GM18909 (cell line): ENCODE results near the gene SUMO3.
"Not testable (repeated sequence)": the region's sequence is repeated elsewhere in the genome, so short reads cannot be mapped to it uniquely, and the experiment has no call there.

Experiments
- ATAC-seq: cut with Tn5 transposase; IDR thresholded peaks from one replicate; pipeline ENCODE4 v1.9.1; 2021; ENCODE audit warnings: mild to moderate bottlenecking; ENCODE audit not compliant: unreplicated experiment, poor library complexity

The SUMO3 gene

DNA sequence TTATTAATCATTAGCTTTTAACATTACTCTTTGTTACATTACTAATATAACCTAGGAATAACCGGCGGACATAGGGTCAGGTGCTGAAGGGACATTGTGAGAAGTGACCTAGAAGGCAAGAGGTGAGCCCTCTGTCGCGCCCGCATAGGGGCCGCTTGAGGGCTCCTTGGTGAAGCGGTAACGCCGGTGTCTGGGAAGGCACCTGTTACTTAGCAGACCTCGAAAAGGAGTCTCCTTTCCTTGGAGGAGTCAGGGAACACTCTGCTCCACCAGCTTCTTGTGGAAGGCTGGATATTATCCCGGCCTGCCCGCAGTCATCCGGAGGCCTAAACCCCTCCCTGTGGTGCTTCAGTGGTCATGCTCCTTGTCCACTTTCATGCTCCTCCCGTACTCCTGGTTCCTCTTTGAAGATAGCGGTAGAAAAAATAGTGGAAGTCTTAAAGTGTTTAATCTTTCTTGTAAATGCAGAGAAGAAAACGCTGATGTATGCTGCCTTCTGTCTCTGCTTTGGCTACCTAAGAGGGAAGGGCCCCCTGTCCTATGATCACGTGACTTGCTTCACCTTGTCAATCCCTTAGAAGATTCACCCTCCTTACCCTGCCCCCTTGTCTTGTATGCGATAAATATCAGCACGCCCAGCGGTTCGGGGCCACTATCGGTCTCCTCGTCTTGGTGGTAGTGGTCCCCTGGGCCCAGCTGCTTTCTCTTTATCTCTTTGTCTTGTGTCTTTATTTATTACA is 14.8 kb upstream of the SUMO3 start:
- ATAC-seq: not testable (repeated sequence)

GRCh38 chr21:44831227-44831860 is 13.5 kb upstream of the SUMO3 start:
- no peak for ATAC-seq

DNA sequence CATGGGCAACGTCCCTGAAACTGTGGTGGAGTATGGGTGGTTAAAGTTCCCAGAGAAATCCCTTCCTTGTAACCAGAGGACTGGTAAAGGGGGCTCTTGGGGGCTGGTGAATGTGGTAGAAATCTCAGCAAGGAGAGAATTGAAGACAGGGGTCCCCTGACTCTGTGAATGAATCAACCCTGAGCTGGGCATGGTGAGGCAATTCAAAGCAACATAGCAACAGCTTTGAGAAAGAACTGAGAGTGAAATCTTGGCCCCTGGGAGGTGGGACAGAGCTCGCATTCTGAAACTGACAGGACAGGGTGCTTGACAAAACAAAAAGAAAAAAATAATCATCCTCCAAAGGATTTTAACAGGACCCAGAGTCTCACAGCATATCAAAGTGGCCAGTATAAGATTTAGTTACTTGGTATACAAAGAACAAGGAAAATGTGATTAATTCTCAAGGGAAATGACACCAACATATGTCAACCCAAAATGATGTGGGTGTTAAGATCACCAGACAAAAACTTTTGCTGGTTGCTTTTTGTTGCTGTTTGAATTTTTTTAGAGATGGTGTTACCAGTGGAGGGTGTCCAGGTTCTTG is 11.7 kb upstream of the SUMO3 start:
- no peak for ATAC-seq

DNA sequence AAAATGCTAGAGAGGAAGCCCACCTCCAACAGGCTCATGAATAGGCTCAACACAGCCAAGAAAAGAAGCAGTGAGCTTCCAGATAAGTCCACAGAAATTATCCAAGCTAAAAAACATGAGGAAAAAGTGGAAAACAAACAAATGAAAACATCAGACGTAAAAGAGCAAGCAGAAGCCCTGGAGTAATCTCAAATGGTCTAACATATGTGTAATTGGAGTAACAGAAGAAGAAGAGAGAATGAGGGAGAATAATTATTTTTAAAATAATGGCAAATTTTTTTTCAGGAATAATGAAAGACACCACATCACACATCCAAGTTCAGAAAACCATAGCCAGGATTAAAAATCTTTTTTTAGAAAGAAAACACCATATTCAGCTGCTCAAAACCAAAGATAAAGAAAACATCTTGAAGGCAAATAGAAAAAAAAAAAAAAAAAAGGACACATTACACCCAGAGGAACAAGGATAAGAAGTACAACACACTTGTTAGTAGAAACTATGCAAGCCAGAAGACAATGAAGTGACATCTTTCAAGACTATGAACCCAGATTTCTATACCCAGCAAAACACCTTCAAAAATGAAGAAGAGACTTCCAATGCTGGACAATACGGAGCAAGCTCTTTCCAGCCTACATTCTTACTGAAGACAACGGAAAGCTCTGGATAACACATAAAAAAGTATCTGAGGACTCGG is 10.6 kb upstream of the SUMO3 start:
- ATAC-seq: no peak

DNA sequence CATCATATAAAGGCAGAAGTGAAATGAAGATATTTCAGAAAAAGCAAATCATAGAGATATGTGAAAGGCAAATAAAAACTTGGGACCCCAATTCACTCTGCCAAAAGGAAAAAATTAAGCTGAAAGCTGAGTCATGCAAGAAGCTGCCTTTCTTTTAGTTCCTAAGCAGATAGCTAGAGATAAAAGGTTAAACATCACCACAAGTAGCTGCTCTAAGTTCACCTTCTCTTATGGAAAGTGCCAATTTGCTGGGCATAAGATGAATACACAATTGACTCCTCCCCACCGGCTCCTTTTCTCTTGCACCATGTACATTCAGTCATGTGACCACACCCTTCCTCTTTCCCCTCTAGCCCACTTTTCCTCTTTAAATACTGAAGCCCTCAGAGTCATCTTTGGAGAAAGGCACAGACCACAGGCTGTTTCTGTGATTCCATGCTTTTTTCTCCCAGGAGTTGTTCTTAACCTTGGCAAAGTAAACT is 5.4 kb upstream of the SUMO3 start:
- no peak for ATAC-seq

DNA sequence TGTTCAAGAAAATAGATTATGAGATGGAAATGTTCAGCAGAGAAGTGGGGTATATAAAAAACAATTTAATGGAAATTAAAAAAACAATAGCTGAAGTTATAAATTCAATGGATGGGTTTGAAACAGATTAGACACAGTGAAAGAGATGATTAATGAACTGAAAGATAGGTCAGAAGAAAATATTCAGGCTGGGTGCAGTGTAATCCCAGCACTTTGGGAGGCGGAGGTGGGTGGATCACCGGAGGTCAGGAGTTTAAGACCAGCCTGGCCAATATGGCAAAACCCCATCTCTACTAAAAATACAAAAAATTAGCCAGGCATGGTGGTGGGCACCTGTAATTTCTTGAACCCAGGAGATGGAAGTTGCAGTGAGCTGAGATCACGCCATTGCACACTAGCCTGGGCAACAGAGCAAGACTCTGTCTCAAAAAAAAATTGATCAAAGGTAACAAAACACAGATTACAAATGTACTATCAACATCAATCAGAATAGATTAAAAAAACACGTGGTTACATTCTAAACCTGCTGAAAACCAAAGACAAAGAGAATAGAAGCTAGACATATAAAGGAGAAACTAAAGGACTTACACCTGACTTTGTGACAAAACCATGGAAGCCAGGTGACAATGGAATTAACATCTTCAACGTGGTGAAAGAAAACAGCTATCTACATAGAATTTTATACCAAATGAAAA is 4.8 kb upstream of the SUMO3 start:
- ATAC-seq: no peak

DNA sequence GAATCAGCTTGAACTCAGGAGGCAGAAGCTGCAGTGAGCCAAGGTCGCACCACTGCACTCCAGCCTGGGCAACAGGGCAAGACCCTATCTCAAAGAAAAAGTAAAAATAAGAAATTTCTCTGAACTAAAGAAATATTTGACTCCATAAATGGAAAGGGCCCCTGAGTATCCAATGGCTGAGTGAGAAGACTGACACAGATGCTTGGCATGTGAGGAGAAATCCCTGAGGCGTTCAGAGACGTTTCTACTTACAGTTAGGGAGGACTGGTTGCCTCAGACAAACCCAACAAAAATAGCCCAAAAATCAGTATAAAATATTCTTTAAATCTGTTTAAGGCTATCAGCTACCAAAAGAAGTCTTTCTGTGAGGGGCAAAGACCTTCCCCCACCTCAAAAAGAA is 3.0 kb upstream of the SUMO3 start:
- ATAC-seq: no peak

DNA sequence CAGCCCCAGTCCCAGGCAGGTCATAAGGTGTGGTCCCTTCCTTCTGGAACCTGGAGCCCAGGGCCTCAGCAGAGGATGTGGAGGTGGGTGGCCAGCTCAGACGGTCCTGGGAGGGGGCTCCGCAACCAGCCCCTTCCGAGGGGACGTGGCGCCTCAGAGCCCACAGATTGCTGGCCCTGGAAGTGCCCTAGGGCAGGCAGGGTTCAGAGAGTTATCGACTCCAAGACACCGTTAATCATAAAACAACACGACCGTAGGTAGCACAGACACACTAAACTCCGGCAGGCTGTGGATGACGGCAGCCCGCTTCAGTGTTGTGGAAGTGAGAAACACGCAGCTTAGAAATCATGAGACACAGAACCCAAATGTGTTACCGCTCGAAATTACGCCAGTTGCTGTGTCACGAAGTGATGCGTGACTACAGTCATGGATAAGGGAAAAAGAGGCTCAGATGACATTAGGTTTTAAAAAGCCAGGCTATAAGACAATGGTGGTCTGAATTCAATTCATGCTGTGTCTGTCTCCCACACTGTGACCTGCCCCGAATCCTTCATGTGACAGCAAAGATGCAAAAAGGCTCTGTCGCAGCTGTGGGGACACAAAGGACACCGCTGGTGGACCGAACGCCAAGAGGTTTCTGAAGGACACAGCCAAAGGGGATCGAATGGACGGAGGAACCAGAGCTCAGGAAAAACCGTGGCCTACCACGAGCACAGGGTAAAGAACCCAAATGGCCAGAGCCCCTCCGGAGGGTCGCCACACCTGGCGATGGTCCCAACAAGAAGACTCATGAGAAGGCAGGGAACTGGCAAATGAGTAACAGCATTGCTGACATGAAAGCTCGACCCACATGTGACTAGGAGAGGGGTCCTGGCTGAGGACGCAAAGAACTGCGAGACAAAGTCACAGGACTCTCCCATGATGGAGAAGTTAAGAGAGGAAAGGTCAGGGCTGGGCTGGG is 1.7 kb upstream of the SUMO3 start:
- no peak for ATAC-seq

GRCh38 chr21:44818640-44819011 is 764 bp upstream of the SUMO3 start:
- no peak for ATAC-seq

DNA sequence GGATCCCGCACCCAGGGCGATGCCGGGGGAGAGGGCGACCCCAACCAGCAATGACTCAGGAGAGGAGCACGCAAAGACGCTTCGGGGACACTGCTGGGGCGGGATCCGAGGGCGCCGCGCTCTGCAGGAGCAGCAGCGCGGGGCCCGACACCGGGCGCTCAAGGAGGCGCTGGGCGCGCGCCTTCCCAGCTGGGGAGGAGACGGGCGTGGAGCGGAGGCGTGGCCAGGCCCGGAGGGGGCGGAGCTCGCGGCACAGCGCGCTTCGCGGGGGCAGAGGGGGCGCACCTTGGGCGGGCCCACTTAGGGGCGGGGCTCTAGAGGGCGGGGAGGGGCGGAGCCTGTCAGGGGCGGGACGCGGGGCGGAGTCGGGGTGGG is 369 bp downstream of the SUMO3 start:
- ATAC-seq: peak; percentile 73

- peak; percentile 21 for ATAC-seq
These were observed 929 bp downstream of the SUMO3 start for GRCh38 chr21:44816761-44817505.

- no peak for ATAC-seq
These were observed 1.8 kb downstream of the SUMO3 start for GRCh38 chr21:44815852-44816628.

GRCh38 chr21:44815225-44815624 is 2.6 kb downstream of the SUMO3 start:
- no peak for ATAC-seq

DNA sequence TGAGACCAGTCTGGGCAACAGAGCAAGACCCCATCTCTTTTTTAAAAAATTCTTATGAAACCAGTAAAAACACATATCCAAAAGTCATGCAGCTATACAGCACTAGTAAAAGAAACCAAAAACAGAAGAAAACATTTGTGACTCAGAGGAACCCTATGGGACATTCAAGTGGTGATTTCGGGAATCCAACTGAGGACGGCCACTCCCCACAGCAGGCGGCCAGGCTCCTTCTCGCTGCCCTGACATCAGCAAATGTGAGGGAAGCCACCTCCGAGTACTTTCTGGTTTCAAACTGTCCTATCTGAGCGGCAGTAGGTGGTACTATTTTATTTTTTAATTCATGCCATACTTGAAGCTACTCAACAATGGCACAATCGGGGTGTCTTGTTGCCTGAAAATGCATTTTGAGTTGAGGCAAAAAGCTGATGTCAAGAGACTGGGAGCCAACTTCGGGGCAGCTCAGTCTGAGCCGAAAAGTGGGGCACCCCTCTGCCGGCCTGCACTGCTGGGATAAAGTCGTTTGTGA is 3.3 kb downstream of the SUMO3 start:
- no peak for ATAC-seq

DNA sequence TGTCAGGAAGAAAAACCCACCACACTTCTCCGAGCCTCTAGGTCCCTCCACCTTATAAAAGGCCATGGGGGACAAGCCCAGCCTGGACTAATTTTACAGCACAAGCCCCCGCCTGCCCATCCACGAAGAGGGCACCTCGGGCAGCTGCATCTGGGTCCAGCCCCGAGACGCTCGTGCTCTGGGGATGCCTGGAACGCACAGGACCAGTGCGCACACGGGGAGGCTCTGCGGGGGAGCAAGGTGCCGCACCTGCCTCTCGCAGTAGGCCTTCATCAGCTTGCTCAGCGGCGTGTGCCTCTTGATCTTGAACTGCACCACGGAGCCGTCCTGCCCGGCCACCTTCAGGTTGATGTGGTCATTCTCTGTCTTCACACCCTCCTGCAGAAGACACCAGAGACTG is 4.1 kb downstream of the SUMO3 start:
- ATAC-seq: no peak

- no peak for ATAC-seq
These were observed 4.7 kb downstream of the SUMO3 start for GRCh38 chr21:44813149-44813548.

DNA sequence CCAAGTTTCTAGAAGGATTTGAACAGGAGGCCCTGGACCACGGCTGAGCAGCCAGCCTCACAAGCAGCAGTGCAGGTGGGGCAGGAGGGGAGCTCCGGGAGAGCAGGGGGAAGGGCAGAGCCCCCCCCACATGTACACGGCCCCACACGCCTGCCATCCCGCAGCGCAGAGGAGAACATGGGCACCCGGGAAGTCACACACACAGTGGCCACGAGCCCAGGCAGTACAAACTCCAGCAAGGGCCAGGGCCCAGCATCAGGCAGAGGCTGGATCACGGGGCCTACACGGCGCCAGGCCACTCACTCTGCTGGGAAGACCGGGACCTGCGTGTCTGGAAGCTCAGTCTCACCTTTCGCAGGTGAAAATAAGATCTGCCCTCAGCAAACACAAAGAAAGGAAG is 5.2 kb downstream of the SUMO3 start:
- ATAC-seq: no peak

DNA sequence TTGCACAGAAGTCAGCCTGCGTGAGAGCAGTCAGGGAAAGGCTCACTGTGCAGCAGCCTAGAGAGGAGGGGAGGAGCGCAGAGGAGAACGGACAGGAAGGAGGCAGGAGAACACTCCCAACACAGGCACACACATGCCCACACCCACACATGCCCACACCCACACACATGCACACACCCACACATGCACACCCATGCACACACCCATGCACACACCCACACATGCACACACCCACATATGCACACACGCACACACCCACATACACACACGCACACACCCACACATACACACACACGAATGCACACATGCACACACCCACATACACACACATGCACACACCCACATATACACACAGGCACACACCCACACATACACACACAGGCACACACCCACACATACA is 7.1 kb downstream of the SUMO3 start:
- no peak for ATAC-seq
